Bronchial epithelial cell (primary cell): ENCODE measurements around the gene CERS3. TPM values are rescaled to one million over a fixed set of nuclear protein-coding genes. Genes with fewer than 3 reads are reported as not detected.

Experiments
- DNase-seq: peaks from one replicate; pipeline ENCODE4 v3.0.0-alpha.2; 2010; ENCODE audit warnings: low read depth
- FAIRE-seq: peaks from 2 replicates; lab custom pipeline; 2011; peaks lifted over from hg19 to GRCh38; lab: Jason Lieb, UNC
- H3K27me3 ChIP-seq: 2 replicates; pipeline ENCODE4 v1.5.1; 2011; ENCODE audit warnings: low read length; ENCODE audit not compliant: control insufficient read depth, insufficient read depth
- H3K36me3 ChIP-seq: 2 replicates; pipeline ENCODE4 v1.5.1; 2011; ENCODE audit warnings: low read length; ENCODE audit not compliant: control insufficient read depth, insufficient read depth
- H3K4me3 ChIP-seq: 2 replicates; pipeline ENCODE4 v1.5.1; 2011; ENCODE audit warnings: mild to moderate bottlenecking, low read depth, low read length, control low read depth
- total RNA-seq: library from RNA; depleted of rRNA; stranded (reverse); fragments of >200 nt; gene quantifications from 2 replicates; pipeline ENCODE4 v1.2.1, GENCODE V29; 2014
- TF ChIP-seq, protein P1 (sequence below): IDR thresholded peaks from 2 replicates; pipeline ENCODE4 v1.5.1; 2011; ENCODE audit warnings: mild to moderate bottlenecking, moderate library complexity, low read length, control low read depth, inconsistent platforms; ENCODE audit not compliant: insufficient read depth, severe bottlenecking

Gene CERS3
- total RNA-seq, 1 donor from 2014 or later, result 4.7 TPM

- DNase-seq (no peak), FAIRE-seq (peak; percentile 66)
- Histone ChIP-seq H3K36me3 (no peaks in the 10 kb centered on the region), H3K27me3 (no peaks in the 10 kb centered on the region), H3K4me3 (no peak overlapping the region)
- TF ChIP-seq, protein P1, sequence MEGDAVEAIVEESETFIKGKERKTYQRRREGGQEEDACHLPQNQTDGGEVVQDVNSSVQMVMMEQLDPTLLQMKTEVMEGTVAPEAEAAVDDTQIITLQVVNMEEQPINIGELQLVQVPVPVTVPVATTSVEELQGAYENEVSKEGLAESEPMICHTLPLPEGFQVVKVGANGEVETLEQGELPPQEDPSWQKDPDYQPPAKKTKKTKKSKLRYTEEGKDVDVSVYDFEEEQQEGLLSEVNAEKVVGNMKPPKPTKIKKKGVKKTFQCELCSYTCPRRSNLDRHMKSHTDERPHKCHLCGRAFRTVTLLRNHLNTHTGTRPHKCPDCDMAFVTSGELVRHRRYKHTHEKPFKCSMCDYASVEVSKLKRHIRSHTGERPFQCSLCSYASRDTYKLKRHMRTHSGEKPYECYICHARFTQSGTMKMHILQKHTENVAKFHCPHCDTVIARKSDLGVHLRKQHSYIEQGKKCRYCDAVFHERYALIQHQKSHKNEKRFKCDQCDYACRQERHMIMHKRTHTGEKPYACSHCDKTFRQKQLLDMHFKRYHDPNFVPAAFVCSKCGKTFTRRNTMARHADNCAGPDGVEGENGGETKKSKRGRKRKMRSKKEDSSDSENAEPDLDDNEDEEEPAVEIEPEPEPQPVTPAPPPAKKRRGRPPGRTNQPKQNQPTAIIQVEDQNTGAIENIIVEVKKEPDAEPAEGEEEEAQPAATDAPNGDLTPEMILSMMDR, result no peak
Observed at GRCh38 chr15:100537331-100537730, 8.6 kb upstream of the CERS3 start.

- no peaks in the 10 kb centered on the region for H3K27me3 ChIP-seq
- FAIRE-seq (no peak), DNase-seq (peak; percentile 82)
Observed at GRCh38 chr15:100536733-100537132, 8.0 kb upstream of the CERS3 start.

GRCh38 chr15:100533886-100534285 lies 5.1 kb upstream of the CERS3 start:
- Histone ChIP-seq H3K4me3 (no peak overlapping the region), H3K27me3 (no peaks in the 10 kb centered on the region), H3K36me3 (no peaks in the 10 kb centered on the region)
- FAIRE-seq (peak; percentile 7), DNase-seq (peak; percentile 38)
- TF ChIP-seq, protein P1, result no peak

More at GRCh38 chr15:100536733-100537132, 8.0 kb upstream of the CERS3 start:
- TF ChIP-seq, protein P1, result no peak
- no peaks in the 10 kb centered on the region for H3K36me3 ChIP-seq
- no peak overlapping the region for H3K4me3 ChIP-seq

GRCh38 chr15:100531823-100532327 lies 3.1 kb upstream of the CERS3 start:
- DNase-seq (no peak), FAIRE-seq (no peak)
- TF ChIP-seq, protein P1, result no peak
- Histone ChIP-seq H3K27me3 (no peaks in the 10 kb centered on the region), H3K4me3 (no peak overlapping the region), H3K36me3 (no peaks in the 10 kb centered on the region)

- no peak for DNase-seq
- Histone ChIP-seq H3K27me3 (no peaks in the 10 kb centered on the region), H3K36me3 (no peaks in the 10 kb centered on the region), H3K4me3 (no peak overlapping the region)
- TF ChIP-seq, protein P1, result no peak
- no peak for FAIRE-seq
Observed at GRCh38 chr15:100531204-100531603, 2.5 kb upstream of the CERS3 start.

- FAIRE-seq (peak; percentile 73), DNase-seq (peak; percentile 78)
- Histone ChIP-seq H3K27me3 (no peaks in the 10 kb centered on the region), H3K36me3 (no peaks in the 10 kb centered on the region), H3K4me3 (no peak overlapping the region)
- TF ChIP-seq, protein P1, result no peak
Observed at GRCh38 chr15:100529556-100529955, 806 bp upstream of the CERS3 start.
